HG02759 (cell line): ENCODE measurements around the gene CD180.

ENCODE experiments used
- ATAC-seq: cut with Tn5 transposase; IDR thresholded peaks from one replicate; pipeline ENCODE4 v1.9.1; 2021; ENCODE audit warnings: mild to moderate bottlenecking, moderate library complexity; ENCODE audit not compliant: unreplicated experiment

The CD180 gene

DNA sequence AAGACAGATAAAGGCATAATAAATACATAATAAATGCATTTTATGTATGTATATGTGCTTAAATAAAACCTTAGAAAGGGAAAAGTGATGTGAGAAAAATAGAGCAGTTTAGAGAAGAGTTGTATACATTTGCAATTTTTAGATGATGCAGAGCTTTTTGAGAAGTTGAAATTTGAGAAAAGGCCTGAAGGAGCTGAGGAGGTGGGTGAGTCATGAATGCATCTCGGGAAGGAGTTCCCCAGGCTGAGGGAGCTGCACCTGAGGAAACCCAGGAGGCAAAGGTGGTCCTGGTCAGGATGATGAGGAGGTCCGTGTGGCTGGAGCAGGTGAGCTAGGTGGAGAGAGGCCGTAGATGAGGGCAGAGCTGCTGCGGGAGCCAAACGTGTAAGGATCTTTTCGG is 17.4 kb upstream of the CD180 start:
- ATAC-seq: no peak

DNA sequence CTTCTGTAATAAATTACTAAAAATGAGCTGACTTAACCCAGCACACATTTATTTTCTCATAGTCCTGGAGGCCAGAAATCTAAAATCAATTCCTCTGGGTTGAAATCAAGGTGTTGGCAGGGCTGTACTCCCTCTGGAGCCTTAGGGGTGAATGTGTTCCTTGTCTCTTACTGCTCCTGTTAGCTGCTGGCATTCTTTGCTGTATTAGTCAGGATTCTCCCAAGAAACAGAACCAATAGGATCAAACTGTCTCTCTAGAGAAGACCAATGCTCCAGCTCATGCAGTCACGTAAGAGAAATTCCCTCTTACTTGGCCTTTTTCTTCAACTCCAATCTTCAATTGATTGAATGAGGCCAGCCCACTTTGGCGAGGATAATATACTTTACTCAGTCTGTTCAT is 15.3 kb upstream of the CD180 start:
- ATAC-seq: no peak

DNA sequence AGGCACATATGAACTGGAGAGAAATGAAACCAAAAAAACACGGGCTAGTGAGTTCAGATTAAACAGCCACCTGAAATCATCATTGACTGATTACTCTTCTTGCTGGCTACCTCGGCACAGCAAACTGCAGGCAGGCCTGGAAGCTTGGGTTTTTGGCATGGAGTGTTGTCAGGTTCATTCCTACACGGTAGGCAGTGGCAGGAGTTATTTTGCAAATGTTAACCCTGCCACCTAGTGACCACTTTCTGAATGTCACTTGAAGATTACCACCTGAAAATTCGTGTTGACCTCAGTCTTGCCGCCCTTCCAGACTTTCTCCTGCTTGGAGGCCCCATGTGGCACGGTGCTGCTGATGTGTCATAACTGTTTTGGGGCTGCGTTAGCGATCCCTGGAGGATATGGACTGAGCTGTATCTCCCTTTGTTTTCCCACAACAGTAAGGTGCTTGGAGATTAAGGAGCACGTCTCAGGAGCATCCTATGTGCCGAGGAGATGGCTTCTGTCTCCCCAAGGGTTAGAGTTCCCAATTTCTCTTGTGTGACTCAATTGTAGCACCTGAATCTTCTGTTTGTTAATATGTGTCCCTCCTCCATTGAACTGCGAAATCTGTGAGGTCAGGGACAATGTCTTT is 12.7 kb upstream of the CD180 start:
- ATAC-seq: peak; percentile 37

DNA sequence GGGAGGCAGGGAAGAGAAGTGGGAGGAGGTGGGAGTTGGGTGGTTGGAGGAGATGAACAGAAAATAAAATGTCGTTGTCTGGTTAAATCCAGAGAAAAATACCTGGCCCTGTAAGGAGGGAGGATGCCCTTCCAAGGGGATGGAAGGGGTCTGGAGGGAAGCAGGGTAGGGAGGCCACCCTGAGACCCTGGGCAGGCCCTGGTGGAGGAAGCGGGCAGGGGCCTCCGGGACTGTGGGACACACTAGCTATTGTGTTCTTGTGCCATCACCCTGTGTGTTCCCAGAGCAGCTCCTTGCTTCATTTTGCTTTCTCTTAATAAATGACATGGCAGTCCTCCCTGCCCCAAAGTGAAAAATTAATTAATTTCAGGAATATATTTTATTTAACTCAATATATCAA is 11.8 kb upstream of the CD180 start:
- no peak for ATAC-seq

DNA sequence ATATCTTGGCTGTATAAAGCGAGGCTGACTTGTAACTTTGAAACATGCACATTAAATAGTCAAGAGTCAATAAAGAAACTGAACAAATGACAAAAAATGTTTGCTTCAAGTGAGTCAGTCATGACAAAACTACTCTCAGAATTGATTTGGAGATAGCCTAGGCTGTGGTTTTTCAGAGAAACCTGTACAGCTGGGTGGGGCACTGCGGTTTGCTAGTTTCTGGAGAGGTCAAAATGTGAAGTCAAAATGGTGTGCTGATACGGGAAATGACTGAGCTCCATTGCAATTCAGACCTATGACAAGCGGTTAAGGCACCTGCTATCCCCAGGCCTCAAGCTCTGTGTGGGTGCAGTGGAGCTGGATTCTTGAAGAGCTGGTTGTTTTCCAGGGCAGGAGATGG is 10.3 kb upstream of the CD180 start:
- ATAC-seq: peak; percentile 86

DNA sequence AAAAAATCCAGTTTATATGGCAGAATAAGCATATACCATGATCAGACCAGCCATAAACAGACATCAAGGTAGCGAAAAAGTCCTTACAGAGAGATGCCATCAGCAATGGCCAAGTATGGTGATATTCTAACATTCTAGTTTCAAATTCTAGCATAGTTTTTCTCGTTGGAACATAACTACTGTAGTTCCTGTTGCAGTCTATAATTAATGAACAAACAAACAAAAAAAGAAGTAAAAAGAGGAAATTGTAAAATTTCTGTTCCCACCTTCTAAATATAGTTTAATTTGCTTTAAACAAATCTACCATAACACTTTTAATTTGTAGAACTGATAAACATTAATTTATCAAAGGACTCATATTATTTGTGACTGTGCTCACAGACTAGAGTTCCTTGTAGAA is 9.9 kb upstream of the CD180 start:
- ATAC-seq: peak; percentile 14

DNA sequence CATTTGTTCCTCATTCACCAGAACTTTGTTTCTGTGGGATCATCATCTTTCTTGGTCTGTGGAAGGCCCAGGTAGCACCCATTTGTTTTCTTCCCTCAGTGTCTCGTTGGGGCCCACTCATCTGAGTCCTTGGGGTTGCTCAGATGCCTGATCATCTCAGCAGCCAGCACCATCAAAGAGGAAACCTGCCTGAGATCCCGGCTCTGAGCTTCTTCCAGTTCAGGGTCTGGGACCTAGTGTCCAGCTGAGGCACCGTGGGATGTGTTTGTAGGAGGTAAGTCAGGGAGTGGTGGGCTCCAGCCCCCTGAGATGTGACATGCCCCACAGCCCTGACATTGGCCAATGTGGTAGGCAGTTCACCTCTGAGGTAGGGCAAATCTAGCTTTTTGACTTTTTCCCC is 9.4 kb upstream of the CD180 start:
- ATAC-seq: no peak

DNA sequence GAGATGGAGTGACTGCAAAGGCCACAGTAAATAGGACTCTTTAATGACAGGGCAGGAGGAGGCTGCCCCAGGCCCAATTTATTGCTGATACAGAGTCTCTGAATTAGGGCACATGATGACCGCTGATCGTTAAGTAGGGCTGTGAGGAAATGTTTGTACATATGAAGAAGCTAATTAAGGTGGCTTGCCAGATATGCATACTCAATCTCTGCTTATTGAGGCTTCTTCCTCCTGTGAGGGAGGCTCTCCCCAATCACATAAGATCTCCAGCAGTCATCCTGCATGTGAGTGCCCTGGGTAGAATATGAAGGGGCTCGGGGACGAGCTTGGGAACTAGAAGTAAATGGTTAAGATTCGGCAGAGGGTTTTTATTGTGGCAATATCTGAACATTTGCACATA is 8.2 kb upstream of the CD180 start:
- no peak for ATAC-seq

DNA sequence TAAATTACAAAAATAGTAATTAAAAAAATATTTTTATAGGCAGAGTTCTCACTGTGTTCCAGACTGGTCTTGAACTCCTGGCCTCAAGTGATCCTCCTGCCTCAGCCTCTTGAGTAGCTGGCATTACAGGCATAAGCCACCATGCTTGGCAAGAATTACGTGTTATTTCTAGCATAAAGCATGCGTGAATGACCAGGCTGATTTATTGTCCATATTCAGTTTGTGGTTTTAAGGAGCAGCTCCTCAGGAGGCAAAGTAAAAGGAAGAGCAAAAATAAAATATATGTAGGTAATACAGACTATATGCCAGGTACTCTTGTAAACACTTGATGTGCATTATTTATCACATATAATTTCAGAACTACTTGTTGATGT is 7.1 kb upstream of the CD180 start:
- ATAC-seq: no peak

DNA sequence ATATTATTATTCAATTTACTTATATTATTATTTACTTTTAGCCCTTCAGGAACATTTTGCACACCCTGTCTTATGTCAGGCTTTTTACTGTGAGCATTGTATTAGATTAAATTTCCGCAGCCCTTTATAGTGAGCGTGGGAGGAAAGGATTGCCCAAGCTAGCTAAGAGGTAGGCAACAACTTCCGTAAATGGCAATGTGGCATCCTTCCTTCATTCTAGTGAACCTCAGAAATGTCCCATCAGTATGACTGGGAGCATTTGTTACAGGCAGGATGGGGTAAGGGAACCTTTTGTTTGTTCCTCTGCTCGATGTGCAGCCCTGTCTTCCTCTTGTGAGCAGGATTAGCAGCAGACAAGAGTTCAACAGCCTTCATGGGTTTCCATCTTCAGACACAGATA is 6.2 kb upstream of the CD180 start:
- ATAC-seq: no peak

DNA sequence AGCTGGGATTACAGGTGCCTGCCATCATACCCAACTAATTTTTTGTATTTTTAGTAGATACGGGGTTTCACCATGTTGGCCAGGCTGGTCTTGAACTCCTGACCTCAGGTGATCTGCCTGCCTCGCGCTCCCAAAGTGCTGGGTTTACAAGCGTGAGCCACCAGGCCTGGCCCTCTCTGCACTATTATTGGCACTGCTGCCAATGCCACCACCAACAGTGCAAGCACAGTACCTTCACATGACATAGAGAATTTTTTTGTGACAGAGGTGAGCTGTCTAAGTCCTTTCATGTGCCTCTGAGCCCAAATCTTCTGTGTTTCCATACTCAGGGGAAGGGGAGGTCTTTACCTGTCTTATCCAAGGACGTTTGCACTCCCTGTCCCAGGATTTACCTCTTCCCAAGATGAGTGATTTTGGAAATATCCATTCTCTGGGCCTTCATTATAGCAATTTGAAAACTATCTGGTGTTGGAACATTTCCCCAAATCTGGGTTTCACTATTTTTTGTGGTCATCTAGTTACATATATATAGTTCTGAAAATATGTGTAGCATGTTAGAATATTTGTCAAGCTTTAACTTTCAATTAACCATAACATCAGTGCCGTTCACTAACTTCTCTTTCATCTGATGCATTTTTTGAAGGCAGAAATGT is 5.4 kb upstream of the CD180 start:
- no peak for ATAC-seq

DNA sequence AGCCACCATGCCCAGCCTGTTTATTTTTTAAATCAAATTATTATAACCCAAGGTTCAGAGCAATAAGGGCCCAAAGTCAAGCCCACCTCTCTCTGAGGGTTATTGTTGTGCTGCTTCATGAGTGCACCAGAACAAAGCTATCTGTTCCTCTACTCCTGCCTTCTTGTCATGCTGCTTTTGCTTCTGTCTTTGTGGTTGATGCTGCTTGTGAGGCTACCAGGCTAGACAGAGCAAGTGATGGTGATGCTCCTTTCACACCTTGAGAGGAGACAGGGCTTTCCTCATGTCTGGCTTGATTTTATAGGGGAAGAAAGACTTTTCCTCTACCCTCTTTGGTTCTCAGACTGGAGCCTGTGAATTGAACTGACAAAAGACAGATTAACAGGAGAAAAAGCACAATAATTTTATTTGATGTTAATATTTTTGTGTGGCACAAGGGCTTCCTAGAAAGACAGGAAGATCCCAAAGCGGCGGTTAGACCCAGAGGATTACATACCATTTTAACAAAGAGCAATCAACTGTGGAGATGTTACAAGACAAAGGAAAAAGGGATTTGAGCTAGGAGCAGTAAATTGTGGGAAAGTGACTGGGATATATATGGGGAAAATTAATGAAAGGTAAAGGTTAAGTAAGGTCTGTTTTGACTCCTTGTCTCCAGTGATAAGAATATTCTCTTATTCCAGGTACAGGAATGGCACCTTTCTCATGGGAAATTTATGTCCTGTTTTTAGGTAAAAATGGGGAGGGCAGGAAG is 4.4 kb upstream of the CD180 start:
- ATAC-seq: no peak

DNA sequence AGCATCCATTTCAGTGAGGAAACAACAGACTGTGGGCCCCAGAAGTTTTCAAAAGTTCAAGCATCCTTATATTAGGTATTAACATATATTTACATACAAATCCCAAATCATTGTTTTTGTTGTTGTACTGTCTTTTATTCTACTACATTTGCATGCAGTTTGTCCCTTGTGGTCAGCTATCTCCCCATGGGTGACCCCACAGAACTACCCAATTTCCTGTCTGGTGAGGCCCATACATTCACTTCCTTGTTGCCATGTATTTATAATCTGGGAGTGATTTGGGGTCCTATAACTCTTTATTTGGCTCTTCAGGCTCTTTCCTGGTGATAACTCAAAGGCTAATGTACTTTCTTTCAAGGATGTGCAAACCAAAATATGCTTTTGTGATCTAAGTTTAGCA is 3.3 kb upstream of the CD180 start:
- ATAC-seq: no peak

DNA sequence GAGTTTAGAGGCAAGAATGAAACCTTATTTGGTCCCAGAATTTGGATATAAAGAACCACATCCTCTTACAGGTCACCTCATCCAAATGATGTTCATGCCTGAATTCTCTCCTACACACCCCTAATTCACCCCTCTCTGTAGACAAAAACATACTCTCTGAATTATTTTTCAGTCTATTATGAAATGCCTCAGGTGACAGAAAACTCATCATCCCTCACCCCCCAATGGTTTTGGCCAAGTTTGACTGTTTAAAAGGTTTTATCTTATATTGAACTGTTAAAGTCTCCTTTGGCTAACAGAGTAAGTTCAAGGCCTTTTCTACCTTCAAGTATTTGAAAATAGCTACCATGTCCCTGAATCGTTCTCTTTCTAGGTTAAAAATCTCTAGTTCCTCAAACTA is 2.3 kb upstream of the CD180 start:
- ATAC-seq: no peak

DNA sequence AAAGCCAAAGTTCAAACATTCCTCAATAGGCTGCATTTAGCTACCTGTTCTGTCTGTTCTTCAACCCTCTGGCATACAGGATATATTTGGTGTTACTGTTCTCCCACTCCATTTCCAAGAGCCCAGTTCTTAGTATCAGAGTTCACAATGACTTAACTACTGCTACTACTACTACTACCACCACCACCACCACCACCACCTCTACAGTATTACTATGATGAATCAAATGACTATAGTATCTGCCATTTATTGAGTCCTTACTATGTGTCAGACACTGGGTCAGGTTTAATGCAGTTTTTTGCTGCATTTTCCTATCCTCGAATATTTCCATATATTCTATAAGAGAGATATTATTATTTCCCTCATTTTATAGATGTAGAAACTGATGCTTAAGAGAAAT is 937 bp upstream of the CD180 start:
- no peak for ATAC-seq

DNA sequence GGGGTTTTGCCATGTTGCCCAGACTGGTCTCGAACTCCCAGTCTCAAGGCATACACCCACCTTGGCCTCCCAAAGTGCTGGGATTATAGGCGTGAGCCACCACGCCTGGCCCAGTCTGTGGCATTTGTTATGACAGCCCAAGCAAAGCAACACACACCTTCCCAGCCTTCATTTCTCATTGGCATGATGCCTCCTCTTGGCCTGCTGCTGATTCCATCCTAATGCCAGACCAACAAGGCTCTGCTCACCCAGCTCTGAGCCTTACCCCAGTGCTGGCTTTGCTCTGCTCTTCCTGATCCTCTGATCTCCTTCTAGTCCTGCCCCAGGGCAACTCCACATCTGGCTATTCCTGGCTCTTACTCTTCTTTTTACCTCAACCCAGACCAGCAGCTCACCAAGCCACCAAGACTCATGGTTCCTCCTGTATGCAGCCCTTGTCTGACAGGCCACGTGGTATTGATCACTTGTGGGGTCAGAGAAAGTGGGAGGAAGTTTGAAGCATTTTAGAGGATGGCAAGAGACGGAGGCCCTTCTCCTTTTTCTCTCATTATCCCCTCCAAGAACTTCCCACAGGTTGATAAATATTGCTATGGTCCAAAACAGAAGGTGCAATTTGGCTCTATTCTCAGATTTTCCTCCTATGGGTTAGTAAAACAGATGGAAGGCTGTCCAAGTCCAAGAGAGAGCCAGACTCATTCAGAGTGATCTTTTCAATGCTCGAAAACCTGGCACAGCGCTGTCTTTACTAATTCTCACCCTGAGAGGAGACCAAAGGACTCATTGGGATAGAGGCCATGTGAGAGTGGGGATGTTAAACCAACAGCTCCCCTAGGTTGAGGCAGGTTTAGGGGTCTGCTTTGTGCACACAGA is 958 bp downstream of the CD180 start:
- ATAC-seq: no peak

DNA sequence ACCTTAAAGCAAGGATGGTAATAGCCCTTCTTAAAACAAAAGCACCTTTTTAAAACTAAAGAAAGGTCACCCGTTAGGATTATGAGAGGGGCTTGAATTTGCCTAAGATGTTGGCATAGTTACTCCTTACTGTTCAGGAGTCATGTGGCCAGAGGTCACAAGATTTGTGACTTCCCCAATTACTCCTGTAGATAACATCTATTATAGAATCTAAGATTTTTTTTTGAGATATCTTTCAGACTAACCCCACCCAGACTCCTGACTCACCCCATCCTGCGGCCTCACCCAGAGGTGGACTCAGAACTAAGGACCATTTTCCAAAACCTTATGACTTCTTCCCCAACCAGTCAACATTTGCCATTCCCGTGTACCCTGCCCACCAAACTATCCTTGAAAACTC is 2.4 kb downstream of the CD180 start:
- ATAC-seq: no peak

DNA sequence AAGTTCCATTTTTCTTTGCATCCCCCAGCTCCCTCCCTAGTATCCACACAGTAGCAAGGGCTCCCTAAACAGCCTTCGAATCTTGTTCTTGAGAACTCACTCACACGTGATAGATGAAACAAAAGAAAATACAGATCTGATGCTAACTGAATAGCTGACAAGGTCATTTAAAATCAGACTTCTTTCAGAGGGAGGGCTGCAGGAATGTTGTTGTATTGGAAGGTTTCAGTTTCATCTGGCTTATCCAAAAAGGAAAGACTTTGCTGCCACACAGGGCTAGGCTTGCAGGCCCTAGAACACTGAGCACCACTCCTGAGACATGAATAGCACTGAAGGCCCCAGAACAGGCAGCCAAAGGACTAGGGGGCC is 3.2 kb downstream of the CD180 start:
- no peak for ATAC-seq

DNA sequence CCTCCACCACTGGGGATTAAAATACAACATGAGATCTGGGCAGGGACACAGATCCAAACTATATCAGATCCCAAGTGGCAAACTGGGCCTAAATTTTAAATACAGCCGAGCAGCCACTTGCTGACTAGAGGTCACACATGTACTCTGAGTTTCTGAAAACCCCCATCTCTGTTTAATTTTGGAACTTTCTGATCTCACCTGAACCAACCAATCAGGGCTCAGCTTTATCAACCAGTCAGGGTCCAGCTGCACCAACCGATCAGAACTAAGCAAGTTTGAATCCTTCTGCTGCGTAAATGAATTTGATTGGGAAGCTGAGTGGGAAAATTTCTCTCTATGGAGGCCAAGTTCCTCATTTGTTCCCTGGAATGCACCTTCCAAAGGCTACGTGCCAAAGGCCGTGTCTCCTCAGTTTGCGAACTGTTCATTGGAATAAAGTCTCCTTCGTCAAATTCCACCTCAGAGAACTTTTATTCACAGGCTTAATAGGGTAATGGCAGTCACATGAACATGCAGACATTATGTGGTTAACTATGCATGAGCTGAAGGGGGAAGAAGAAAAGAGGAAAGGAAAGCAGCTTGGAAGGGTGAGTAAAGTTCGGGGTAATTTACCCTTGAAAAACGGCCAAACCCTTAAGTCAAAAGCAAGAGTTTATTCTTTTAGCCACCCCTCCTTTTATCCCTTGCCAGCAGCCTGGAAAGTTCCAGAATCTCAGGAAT is 3.7 kb downstream of the CD180 start:
- ATAC-seq: peak; percentile 27

DNA sequence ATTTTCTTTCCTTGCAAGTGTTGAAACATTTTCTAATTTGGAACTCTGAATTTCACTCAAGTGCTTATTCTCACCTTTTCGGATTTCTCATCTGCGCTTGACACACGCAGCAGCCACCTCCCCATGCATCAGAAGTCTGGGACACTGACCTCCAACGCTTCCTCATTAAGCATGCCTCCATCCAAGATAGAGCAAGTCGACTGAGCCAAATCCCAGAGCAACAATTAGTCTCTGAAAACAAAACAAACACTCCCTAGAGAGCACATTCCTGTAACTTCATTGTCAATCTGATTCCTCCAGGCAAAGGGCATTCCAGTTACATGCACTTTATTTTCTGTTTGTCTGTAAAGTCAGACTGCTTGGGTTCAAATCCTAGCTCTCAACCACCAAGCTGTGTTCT is 5.7 kb downstream of the CD180 start:
- ATAC-seq: no peak

DNA sequence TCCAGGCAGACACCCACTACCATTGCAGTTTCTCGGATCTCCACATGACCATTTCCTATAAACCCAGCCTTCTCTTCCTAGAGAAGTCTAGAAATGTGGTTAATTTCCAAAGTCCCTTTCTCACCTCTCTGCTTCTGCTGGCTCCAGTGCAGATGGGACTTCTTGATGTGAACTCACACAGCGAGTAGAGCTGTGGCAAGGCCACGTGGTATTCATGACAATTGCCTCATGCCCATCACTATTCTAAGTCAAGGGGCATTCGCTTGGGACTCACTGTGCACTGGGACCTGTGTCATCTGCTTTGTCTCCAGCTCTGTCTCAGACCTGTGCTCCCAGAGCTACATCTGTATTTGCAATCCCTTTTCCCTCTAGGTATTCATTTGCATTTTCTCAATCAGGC is 6.2 kb downstream of the CD180 start:
- ATAC-seq: no peak
